Astrocyte of the cerebellum (primary cell): ENCODE results near the gene BMPR2.

Experiments used
- DNase-seq: peaks from one replicate; pipeline ENCODE4 v3.0.0-alpha.2; 2011; ENCODE audit warnings: low read depth
- H3K4me3 ChIP-seq: 2 replicates; pipeline ENCODE4 v1.5.1; 2011; ENCODE audit warnings: mild to moderate bottlenecking, low read depth, low read length, moderate library complexity
- CTCF ChIP-seq: IDR thresholded peaks from 2 replicates; pipeline ENCODE4 v1.5.1; 2012; ENCODE audit warnings: low read length, low read depth, moderate library complexity, mild to moderate bottlenecking; ENCODE audit errors: missing control alignments
- in situ Hi-C: cut with HindIII; loops from 2 replicates; pipeline ENCODE4 v1.10.0; 2017; ENCODE audit warnings: low sequenced_read_pairs

The BMPR2 gene

GRCh38 chr2:202479090-202479489 lies 103.0 kb downstream of the BMPR2 start:
- no peak for TF ChIP-seq CTCF
- no peak for DNase-seq
- no peak overlapping the region for H3K4me3 ChIP-seq
- in situ Hi-C loops, result no loop called here

DNA sequence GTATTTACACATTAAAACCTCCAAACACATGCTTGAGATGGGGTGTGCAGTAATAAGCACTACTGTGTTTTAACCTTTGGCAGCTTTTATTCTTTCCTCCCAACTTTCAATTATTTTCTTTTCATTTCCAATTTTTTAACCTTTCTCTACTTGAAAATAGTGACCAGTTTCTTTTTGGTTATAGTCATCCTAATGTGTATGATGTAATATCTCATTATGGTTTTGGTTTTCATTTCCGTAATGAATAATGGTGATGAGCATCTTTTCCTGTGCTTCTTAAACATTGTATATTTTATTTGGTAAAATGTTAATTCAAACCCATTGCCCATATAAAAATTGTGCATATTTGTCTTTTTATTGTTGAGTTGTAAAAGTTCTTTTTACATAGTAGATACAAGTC lies 103.5 kb downstream of the BMPR2 start:
- in situ Hi-C loops, result no loop called here
- no peak for TF ChIP-seq CTCF
- DNase-seq, result no peak
- no peak overlapping the region for H3K4me3 ChIP-seq

- no peak for TF ChIP-seq CTCF
- no peak overlapping the region for H3K4me3 ChIP-seq
- no peak for DNase-seq
- in situ Hi-C loops, result no loop called here
These were observed 110.2 kb downstream of the BMPR2 start for GRCh38 chr2:202486351-202486750.

DNA sequence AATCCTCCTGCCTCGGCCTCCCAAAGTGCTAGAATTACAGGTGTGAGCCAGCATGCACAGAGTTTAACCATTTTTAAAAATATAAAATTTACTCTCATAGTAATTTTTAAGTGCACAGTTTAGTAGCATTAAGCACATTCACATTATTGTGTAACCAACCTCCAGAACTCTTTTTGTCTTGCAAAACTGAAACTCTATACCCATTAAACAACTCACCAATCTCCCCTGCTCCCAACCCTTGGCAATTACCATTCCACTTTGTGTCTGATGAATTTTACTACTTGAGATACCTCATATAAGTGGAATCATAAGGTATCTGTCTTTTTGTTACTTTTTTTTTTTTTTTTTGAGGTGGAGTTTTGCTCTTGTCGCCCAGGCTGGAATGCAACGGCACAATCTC lies 112.5 kb downstream of the BMPR2 start:
- no peak for TF ChIP-seq CTCF
- no peak for DNase-seq
- H3K4me3 ChIP-seq, result no peak overlapping the region
- in situ Hi-C loops, result no loop called here

DNA sequence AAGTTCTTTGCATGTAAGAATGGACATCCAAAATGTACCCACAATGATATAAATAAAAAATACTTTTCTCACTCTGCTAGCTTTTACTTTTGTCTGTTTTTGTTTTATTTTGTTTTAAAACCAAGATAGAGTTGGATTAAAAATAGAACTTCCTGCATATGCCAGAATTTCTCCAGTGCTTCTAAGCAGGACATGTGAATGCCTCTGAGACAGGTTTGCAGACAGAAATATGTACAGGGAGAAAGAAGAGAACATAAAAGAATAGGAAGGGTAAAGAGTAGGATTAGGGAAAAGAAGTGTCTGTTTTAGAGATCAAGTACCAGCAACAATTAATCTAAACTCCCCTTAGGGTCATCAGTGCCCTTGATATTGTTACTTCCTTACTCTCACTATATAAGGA lies 114.4 kb downstream of the BMPR2 start:
- H3K4me3 ChIP-seq, result no peak overlapping the region
- DNase-seq, result no peak
- in situ Hi-C loops, result no loop called here
- TF ChIP-seq CTCF, result no peak

- TF ChIP-seq CTCF, result no peak
- no peak overlapping the region for H3K4me3 ChIP-seq
- in situ Hi-C loops, result no loop called here
- no peak for DNase-seq
These were observed 115.4 kb downstream of the BMPR2 start for GRCh38 chr2:202491514-202491913.
